Endothelial cell of umbilical vein (primary cell): ENCODE data around the gene CSGALNACT2. TPM values are rescaled to one million over a fixed set of nuclear protein-coding genes. Genes with fewer than 3 reads are reported as not detected.

Experiments used
- BruUV-seq: library from RNA; stranded (reverse); fragments of 400-500 nt; replicated peaks from 2 replicates; lab custom pipeline; 2021; lab: Mats Ljungman, UMichigan
- CTCF ChIA-PET: fragments of 300-600, 350-600 bp; sonication (Branson Sonifier 250); formaldehyde crosslinking; loops from one replicate; lab custom pipeline; 2021; ENCODE audit warnings: antibody characterized with exemption, inconsistent platforms; lab: Charles Lee
- POLR2A ChIA-PET: fragments of 300-600, 350-600 bp; sonication (Branson Sonifier 250); formaldehyde crosslinking; loops from one replicate; lab custom pipeline; 2021; ENCODE audit warnings: antibody characterized with exemption, inconsistent platforms; lab: Charles Lee
- DNase-seq: peaks from one replicate; pipeline ENCODE4 v3.0.0-alpha.2; 2011; ENCODE audit warnings: low read depth, low spot score
- FAIRE-seq: peaks from 2 replicates; lab custom pipeline; 2011; peaks lifted over from hg19 to GRCh38; lab: Jason Lieb, UNC
- H2AFZ ChIP-seq: 2 replicates; pipeline ENCODE4 v1.6.0; 2012; ENCODE audit warnings: low read depth, low read length, control low read depth, inconsistent platforms
- H3K27ac ChIP-seq: 2 replicates; pipeline ENCODE4 v1.5.1; 2011; ENCODE audit warnings: low read depth, mild to moderate bottlenecking, control low read depth, low read length, moderate library complexity; ENCODE audit not compliant: insufficient read depth
- H3K27me3 ChIP-seq, 2 experiments: 2 replicates each; pipeline versions ENCODE4 v1.6.0 to v1.6.1; 2011; ENCODE audit warnings: low read length in 2 of 2, mixed read lengths in 1 of 2; ENCODE audit not compliant: control insufficient read depth in 2 of 2, insufficient read depth in 2 of 2
- H3K36me3 ChIP-seq, 2 experiments: 2 replicates in 1 of 2; 3 replicates in 1 of 2; pipeline ENCODE4 v1.5.1; 2011; ENCODE audit warnings: low read length in 2 of 2, mild to moderate bottlenecking in 1 of 2, moderate library complexity in 1 of 2; ENCODE audit not compliant: control insufficient read depth in 2 of 2, insufficient read depth in 2 of 2; ENCODE audit errors: extremely low read depth in 1 of 2
- H3K4me1 ChIP-seq: 3 replicates; pipeline ENCODE4 v1.5.1; 2011; ENCODE audit warnings: mild to moderate bottlenecking, low read length; ENCODE audit not compliant: control insufficient read depth, insufficient read depth; ENCODE audit errors: extremely low read depth
- H3K4me2 ChIP-seq: 2 replicates; pipeline ENCODE4 v1.6.1; 2011; ENCODE audit warnings: low read length, control low read depth, mixed read lengths; ENCODE audit not compliant: insufficient read depth
- H3K4me3 ChIP-seq, 3 experiments: fragments of 200-600 bp in 1 of 3; sonication (generic), shearing (Covaris generic) in 1 of 3; replicated peaks in 1 of 3; 2 replicates each; pipeline ENCODE4 v1.5.1; 2011 to 2016; ENCODE audit warnings: control low read depth in 3 of 3, low read length in 3 of 3, mild to moderate bottlenecking in 2 of 3, inconsistent platforms in 1 of 3, low read depth in 1 of 3, moderate library complexity in 1 of 3; ENCODE audit not compliant: insufficient read depth in 1 of 3
- H3K79me2 ChIP-seq: 2 replicates; pipeline ENCODE4 v1.6.0; 2012; ENCODE audit warnings: low read length, inconsistent platforms; ENCODE audit not compliant: control insufficient read depth, insufficient read depth
- H3K9ac ChIP-seq: replicated peaks from 2 replicates; pipeline ENCODE3; 2011; ENCODE audit warnings: low read length, control low read depth; ENCODE audit not compliant: insufficient read depth; ENCODE audit errors: extremely low read depth
- H3K9me1 ChIP-seq: replicated peaks from 3 replicates; pipeline ENCODE4 v1.6.0; 2011; ENCODE audit warnings: mild to moderate bottlenecking, low read length; ENCODE audit not compliant: control insufficient read depth, insufficient read depth; ENCODE audit errors: extremely low read depth
- H3K9me3 ChIP-seq: replicated peaks from 2 replicates; pipeline ENCODE4 v1.5.1; 2012; ENCODE audit warnings: low read length, inconsistent platforms; ENCODE audit not compliant: control insufficient read depth, insufficient read depth
- H4K20me1 ChIP-seq: replicated peaks from 2 replicates; pipeline ENCODE3; 2011; ENCODE audit warnings: mild to moderate bottlenecking, low read length; ENCODE audit not compliant: control insufficient read depth, insufficient read depth; ENCODE audit errors: extremely low read depth
- CTCF ChIP-seq, 2 donors: IDR thresholded peaks; 1 replicate in 1 of 2; 2 replicates in 1 of 2; pipeline ENCODE4 v1.5.1; 2011; ENCODE audit warnings: low read length in 2 of 2, mild to moderate bottlenecking in 2 of 2, moderate library complexity in 2 of 2, control low read depth in 1 of 2, inconsistent platforms in 1 of 2, low read depth in 1 of 2; ENCODE audit not compliant: insufficient read depth in 1 of 2; ENCODE audit errors: extremely low read depth in 1 of 2
- EZH2 ChIP-seq: IDR thresholded peaks from 2 replicates; pipeline ENCODE4 v1.6.1; 2012; ENCODE audit warnings: borderline replicate concordance, low read depth, mild to moderate bottlenecking, moderate library complexity, low read length, inconsistent platforms; ENCODE audit not compliant: severe bottlenecking
- FOS ChIP-seq: IDR thresholded peaks from 2 replicates; pipeline ENCODE4 v1.6.1; 2011; ENCODE audit warnings: mild to moderate bottlenecking, low read length, moderate library complexity, borderline replicate concordance; ENCODE audit not compliant: insufficient read depth
- GATA2 ChIP-seq: IDR thresholded peaks from 2 replicates; pipeline ENCODE4 v1.7.0; 2011; ENCODE audit warnings: low read depth, mild to moderate bottlenecking, moderate library complexity, mixed read lengths, low read length; ENCODE audit not compliant: insufficient read length, insufficient read depth
- JUN ChIP-seq: IDR thresholded peaks from 2 replicates; pipeline ENCODE4 v1.6.1; 2011; ENCODE audit warnings: borderline replicate concordance, low read depth; ENCODE audit not compliant: insufficient read length, insufficient read depth
- MAX ChIP-seq: IDR thresholded peaks from 2 replicates; pipeline ENCODE4 v1.6.1; 2011; ENCODE audit not compliant: insufficient read depth, insufficient read length
- MYC ChIP-seq: IDR thresholded peaks from one replicate; pipeline ENCODE4 v1.6.1; 2011; ENCODE audit warnings: mild to moderate bottlenecking, low read depth, low read length
- POLR2A ChIP-seq: IDR thresholded peaks from 2 replicates; pipeline ENCODE4 v1.6.1; 2012; ENCODE audit warnings: low read depth, mild to moderate bottlenecking, control low read depth, low read length
- POLR2AphosphoS5 ChIP-seq: IDR thresholded peaks from 2 replicates; pipeline ENCODE4 v1.6.1; 2012; ENCODE audit warnings: low read depth, mild to moderate bottlenecking, control low read depth, low read length, moderate library complexity; ENCODE audit not compliant: insufficient read depth
- dilution Hi-C: fragments of 300-500 bp; cut with MboI; formaldehyde crosslinking; loops from one replicate; pipeline ENCODE4 v1.15.0; 2019; ENCODE audit warnings: low sequenced_read_pairs; ENCODE audit not compliant: extremely low pct_ligation_motif_present
- intact Hi-C: fragments of 100-400 bp; cut with micrococcal nuclease; formaldehyde crosslinking; loops from one replicate; pipeline ENCODE4 v1.10.0; 2022
- polyA plus RNA-seq, 4 experiments: library from polyadenylated mRNA; depleted of rRNA in 3 of 4; stranded (reverse) in 3 of 4; unstranded in 1 of 4; fragments of >200 nt; gene quantifications; 2 replicates each; pipeline versions ENCODE4 v1.2.1 to v1.2.3, GENCODE V29; 2011 to 2012; ENCODE audit warnings: missing spikeins in 1 of 4
- total RNA-seq: library from RNA; stranded (reverse); gene quantifications from 2 replicates; pipeline ENCODE4 v1.2.3, GENCODE V29; 2021

CSGALNACT2 gene
- total and polyA plus RNA-seq, 2 donors (not counting 3 experiments of a cell fraction or from before 2014, with no cell fraction given): 9.7 to 17.7 TPM

- ChIA-PET POLR2A (no interaction called here), CTCF (interaction anchor here (0.6 to 2.3 kb wide), 5 partner anchors 22 to 92 kb away, joined by 3 to 10 read pairs (median 4); no protein-coding TSS in a partner anchor)
- no peak for FAIRE-seq
- Histone ChIP-seq H3K79me2 (no peaks in the 10 kb centered on the region), H3K27me3 (no peaks in the 10 kb centered on the region), H3K9ac (no peak overlapping the region), H3K4me3 (no peak overlapping the region), H3K4me2 (no peak overlapping the region), H3K9me1 (no peaks in the 10 kb centered on the region), H3K9me3 (no peaks in the 10 kb centered on the region), H3K36me3 (no peaks in the 10 kb centered on the region), H3K4me1 (no peaks in the 10 kb centered on the region), H4K20me1 (no peaks in the 10 kb centered on the region), H2AFZ (no peak overlapping the region), H3K27ac (no peak overlapping the region)
- dilution Hi-C loops (no loop called here), intact Hi-C loops (loop anchor here (5.0 kb wide), 2 partner anchors 57 to 333 kb away; no protein-coding TSS in a partner anchor)
- TF ChIP-seq POLR2A (no peak), CTCF (IDR thresholded peaks at IDR 0.05; ENCODE audit: extremely low read depth in 1 of 2, insufficient read depth in 1 of 2, low read depth in 1 of 2, low read length in 2 of 2) (no peak), MYC (no peak), JUN (no peak), POLR2AphosphoS5 (no peak), GATA2 (no peak), EZH2 (no peak), FOS (no peak), MAX (no peak)
- no peak for DNase-seq
- no TSS peak for BruUV-seq
These were observed 62.5 kb downstream of the CSGALNACT2 start for GRCh38 chr10:43200538-43201390.
